Left cardiac atrium (tissue), 4 donors: ENCODE results near the gene TBX3. TPM values are rescaled to one million over a fixed set of nuclear protein-coding genes. Genes with fewer than 3 reads are reported as not detected.

Experiments
- ATAC-seq, 2 donors: fragments of 200-7000 bp; cut with Tn5 transposase; one replicate each; pipeline ENCODE4 v1.9.1; 2020; ENCODE audit warnings: mild to moderate bottlenecking in 2 of 2, moderate library complexity in 2 of 2
- DNase-seq: peaks from one replicate; pipeline ENCODE4 v3.0.0-alpha.2; 2020
- intact Hi-C, 2 donors: fragments of 100-400 bp; cut with DNase I; formaldehyde crosslinking; loops; one replicate each; pipeline versions ENCODE4 v1.14.1 to v1.15.1; 2022 to 2023
- total RNA-seq, 2 donors: library from RNA; stranded (reverse); fragmentation: NEBNext Ultra II Directional; extraction: Animal tissue kit (Norgen Biotek cat#: 25700); gene quantifications; one replicate each; pipeline ENCODE4 v1.2.1, GENCODE V29; 2021
- donor health status: DM: no; HTN: yes; CAD: no.
- donor health status: DM: no; HTN: yes; CAD: no; lungs with severe emphysema.
- donor health status: DM: yes; HTN: yes; CAD: no.
- donor health status: Dilated cardiomyopathy.

The TBX3 gene
- total RNA-seq, 2 donors from 2014 or later = 7.7 to 14.3 TPM

DNA sequence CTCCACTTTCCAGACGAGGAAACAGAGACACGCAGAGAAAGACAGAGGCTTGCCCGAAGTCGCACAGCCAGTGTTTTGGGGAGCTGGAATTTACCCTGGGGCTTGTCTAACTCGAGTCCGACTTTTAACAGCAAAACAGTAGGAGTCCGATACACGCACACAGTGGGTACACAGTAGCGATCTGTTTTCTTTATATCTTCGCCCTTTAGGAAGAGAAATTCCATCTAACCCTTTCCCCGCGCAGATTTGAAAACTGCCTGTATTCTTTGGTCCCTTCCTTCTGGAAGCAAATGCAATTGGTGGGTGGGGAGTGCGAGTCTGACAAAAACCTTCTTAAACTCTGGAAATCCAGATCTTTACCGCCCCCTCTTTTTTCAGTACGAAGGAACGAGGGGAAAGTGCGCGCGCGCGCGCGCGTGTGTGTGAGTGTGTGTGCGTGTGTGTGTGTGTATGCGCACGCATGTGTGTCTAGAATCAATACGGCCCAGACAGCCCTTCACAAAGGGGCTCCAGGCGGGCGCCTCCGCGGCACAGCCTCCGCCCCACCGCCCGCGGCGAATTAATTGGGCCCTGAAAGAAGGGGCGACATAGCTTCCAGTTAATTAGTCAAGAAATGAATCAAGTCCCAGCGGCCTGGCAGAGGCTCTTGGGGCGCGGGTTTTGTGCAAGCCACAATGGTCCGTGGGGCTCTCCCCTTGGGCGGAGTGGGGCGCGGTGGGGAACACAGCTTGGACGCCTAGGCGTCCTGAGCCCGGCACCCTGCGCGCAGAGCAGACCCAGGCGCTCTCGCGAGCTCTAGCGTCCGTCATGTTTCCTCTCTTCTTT lies 14.0 kb upstream of the TBX3 start:
- intact Hi-C loops = no loop called here
- no peak for DNase-seq
- ATAC-seq = no peak

DNA sequence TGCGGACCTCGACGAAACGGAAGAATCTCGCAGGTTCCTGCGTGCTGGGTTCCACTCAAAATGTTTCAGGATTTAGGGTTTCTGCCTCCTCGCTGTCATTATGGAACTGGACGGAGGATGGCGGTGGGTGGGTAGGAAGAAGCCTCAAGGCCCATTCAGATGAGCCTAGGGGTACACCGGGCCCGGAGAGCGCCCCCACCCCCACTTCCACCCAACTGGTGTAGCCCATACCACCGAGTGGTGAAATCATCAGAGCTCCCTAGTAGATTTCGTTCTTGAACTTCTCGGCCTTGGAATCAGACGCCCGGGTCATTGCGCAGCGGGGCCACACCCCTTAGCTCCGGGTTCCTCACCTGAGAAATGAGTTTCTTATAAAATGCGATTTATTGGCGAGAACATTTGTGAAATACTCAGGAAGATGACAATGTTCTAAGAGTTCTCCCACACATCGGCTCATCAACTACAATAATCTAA lies 13.3 kb upstream of the TBX3 start:
- intact Hi-C loops = no loop called here
- no peak for DNase-seq
- ATAC-seq = no peak

DNA sequence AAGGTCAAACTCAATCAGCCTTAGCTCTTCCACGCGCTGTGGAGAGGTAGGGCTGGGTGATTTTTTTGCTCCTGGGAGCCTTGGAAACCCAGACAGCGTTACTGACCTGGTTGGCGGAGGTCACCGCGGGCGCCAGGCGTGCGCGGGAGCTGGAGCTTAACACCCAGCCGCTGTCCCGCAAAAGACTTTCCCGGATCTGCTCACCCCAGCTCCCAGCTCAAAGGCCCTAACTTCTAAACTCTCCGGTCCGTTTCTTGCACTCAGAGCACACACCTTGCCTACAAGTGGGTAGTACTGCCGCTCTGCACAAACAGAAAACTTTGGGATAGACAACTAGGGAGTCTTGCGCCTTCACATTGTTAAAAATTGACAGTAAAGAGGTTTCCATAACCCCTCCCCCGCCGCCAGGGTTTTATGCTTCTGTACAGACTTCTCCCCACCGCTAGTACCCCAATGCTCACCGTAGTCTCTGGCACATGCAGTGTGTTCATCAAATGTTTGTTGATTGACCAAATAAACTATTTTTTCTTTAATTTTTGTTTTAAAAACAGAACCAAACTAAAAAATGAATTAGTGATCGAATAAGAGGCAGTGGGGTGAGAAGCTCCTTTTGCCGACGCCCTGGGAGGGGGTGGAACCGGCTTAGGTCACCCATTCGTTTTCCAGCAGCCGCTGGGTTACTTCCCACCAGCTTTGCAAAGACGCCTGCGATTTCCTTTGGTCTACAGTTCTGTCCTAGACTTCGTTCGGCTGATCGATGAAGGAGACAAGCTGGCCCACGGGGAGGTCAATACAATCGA lies 12.7 kb upstream of the TBX3 start:
- no peak for ATAC-seq
- intact Hi-C loops = no loop called here
- DNase-seq = no peak

DNA sequence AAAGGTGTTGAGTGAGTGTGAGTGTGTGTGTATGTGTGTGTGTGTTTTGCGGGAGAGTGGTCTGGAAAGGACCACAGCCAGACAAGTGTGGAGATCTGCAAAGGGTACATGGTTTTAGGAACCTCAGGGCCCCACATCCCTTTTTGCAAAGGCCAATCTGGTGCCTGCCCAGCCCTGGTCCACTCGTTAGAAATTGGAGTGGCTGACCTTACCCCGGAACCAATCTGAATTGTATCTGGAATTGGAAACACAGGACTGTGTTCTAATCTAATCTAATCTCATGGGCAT lies 11.3 kb upstream of the TBX3 start:
- DNase-seq (no peak), ATAC-seq (no peak)
- intact Hi-C loops = no loop called here

DNA sequence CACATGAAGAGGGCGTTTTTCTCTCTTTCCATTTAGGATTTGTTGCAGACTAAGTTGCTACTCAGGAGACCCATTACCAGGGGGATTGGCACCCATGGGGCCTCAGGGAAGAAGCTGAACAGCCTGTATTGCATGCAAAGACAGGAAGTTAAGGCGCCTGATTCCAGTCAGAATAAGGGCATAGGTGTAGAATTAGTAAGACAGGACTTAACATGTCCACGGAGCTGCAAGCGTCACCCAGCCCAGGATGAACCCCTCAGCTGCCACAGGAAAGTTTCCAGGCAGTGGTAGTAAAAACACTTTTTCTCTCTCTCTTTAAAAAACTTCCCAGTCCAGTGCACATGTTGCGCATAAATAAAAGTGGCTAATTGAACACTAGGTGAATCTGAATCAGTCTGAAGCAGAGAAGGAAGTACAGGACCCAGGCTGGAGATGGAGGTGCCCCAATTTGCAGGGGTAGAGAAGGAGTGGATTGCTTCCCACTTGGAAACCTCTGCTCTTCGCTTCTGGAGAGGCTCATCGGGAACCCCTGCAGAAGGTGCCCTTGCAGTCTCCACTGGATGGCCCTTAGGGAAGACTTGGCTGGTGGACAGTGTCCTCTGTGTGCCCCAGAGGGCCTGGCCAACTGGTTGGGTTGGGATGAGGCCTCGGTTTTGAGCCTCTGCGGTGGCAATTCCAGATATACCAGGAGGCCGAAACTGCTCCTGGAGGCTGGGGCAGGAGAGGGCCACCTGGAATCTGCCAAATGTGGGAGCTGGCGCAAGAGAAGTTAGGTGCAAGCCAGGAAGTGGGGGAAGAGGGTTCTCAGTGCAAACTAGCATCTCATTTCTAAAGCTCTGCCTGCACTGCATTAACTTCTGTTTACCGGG lies 10.7 kb upstream of the TBX3 start:
- intact Hi-C loops = no loop called here
- ATAC-seq (no peak), DNase-seq (no peak)

DNA sequence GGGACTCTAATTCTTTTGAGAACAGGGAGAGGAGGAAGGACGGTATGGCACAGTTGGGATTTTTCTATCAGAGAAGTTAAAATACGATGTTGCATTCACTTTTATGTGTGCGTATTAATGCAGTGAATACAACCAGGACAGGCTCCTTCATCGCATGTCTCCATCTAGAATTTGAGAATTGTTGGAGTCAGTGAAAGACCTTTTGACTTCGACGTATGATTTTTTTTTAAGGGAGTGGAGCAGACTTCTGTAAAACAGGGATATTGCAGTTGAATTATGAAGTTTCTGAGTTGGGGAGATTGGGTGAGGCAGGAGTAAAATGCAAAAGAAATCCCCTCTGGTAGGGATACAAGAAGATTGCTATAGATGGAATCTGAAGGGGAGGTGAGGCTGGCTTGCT lies 9.6 kb upstream of the TBX3 start:
- intact Hi-C loops = no loop called here
- no peak for DNase-seq
- ATAC-seq = no peak

DNA sequence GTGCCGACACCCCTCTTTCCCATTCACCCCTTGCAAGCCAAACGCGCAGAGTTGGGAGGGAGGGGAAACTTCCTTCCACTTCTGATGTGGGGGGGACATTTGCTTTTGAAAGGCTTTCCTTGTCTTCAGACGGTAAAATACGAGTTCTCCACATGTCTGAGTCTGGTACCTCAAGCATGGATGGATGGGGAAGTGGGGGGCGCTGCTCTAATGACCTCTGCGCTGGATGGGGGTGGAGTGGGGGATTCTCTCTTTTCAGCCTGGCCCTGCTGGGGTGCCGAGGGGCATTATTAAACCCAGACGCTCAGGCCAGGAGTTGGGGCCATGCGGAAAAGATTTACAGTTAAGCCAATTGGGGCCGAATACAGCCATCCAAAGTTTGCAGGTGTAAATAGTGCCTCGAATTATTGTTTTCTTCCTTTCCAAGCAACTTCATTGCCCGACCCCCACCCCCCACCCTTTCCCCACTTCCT lies 9.1 kb upstream of the TBX3 start:
- ATAC-seq = no peak
- intact Hi-C loops = no loop called here
- DNase-seq = no peak

DNA sequence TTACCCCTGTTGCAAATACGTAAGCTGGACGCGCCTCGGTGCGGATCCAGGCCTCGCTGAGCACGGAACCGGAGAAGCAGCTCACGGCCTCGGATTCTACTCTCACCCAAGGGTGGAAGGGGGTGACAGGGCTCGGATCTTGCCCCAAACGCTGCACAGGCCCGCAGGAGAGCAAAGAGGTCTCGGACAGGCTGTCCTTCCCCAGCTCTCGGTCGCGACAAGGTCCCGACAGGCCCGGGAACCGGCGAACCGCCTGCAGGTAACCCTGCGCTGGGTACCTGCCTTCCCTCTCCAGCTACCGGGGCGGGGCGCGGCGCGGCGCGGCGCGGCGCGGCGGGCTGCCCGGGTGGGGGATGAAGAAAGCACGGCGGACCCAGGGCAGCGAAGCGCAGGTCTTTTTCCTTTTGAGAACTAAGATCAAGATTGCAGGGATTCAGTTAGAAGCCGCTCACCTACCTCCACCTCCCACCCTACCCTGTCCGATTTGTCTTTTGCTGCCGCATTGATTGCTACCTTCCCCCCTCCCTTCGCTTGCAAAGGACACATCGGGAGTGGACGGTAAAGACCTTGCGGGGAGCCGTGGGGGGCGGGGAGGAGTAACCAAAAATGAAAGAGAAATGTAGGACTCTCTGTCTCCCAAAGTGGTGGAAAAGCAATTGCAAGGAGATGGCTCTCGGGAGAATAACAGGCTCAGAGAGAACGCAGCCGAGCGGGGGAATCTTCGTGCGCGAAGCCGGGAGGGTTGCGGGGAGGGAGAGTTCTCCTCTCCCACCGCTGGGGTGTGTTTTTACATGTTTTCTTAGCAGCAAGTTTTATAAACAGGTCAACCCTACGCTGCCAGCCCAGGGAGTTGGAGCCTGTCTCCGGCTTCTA lies 8.4 kb upstream of the TBX3 start:
- DNase-seq (no peak), ATAC-seq (no peak)
- intact Hi-C loops = no loop called here

DNA sequence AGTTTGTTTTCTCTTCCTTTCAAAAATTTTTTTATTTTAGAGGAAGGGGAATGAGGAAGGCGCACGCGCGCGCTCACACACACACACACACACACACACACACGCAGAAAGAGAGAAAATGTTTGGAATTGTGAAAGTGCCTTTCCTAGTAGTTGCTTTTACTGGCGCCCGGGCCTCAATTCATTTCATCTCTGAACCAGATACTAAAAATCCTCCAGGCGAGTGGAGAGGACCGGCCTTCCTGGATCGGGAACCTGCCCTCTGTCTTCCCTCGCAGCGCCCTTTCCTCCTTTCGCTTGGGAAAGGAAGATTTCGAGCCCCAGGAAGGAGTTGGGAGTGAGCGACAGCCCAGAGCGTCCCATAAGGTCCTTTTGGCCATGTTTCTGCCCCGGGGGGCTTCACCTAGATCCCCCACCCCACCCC lies 7.8 kb upstream of the TBX3 start:
- intact Hi-C loops = no loop called here
- ATAC-seq = no peak
- DNase-seq = no peak

DNA sequence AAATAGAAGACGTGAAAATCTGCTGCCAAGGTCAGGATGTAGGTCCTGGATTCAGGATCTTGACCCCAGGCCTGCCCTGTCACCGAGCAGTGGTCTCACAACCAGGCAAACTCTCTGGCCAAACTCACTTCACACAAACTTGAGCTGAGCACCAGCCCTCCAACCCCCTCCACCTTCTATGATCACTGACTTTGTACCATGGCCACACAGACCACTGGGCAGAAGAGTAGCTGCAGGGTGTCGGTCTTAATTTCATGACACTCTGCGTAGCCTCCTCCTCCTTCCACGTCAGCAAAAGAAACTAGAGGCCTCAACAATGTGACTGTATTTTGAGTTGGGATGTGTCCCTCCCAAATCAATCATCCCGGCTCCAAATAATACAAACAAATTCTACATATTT lies 7.2 kb upstream of the TBX3 start:
- intact Hi-C loops = no loop called here
- ATAC-seq (no peak), DNase-seq (no peak)

DNA sequence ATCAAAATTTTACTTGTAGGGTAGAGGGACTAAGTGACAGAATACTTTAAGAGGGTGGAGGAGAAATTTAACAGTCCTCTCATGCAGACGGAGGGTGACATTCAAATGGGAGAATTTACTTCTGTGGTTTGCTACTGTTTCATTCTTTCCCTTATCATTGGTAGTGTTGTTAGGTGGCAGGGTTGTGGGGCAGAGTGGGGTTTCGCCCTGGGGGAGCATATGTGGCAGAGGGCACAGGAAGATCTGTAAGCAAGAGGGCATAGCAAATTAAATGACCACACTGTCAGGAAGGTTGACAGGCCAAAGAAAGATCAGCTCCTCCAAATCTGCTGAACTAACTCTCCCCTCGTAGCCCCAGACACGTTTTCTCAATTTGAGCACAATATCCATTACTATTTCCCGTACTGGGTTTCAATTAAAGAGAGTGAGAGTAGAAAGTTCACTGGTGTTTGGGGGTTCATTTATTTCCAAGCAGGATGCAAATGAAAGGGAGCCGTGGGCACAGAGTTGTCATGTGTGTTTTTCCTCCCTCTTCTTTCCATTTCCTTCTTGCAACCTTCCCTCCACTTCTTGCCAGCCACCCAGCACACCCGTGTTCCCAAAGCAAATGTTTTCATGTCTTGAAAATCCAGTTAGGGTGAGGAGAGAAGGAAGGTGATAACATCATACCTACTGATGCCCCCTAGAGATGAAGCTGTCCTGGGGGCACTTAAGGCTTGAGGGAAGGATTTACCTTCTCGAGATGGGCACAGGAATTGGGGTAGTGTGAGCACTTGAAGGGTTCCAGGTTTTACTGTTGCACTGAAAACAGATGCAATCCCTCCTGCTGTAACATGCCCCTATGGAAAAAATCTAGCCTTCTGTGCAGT lies 6.5 kb upstream of the TBX3 start:
- DNase-seq (no peak), ATAC-seq (no peak)
- intact Hi-C loops = no loop called here

DNA sequence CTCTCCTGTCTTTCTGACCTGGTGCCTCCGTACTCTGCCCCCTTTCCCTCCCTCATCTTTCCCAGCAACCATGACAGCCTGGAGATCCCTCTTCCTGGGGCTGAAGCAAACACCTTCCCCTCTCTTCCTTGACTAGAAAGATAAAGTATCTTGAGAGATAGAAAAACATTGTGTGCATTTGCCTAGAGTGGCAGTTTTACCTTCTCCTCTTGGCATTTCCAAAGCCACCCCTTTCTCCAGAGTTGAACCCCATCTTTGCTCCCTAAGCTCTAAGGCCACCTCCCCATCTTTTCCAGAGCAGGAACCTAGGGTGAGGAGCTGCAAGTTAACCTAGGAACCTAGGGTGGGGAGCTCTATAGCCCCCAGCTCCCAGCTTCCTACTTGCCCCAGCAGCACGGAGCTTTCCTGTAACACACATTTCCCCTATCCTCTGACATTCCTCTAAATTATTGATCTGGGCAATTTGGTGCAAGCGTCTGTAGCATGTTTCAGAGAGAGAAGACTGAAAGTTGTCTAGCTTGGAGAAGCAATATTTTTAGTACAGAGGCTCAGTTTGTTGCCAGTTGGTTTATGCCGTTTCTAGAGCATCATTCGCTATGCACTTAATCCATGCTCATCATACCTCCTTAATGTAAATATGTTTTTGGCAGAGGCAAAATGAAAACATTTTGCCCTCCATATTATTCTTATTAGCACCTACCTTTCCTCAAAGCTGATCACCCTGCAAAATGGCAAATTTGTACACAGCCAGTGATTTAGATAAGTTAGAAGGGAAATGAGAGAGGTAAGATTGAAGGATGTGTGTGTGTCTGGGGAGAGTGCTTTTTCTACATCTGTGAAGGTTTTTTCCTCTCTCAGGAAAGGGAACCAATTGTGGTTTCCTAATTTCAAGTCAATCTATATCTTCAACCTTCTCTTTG lies 5.4 kb upstream of the TBX3 start:
- ATAC-seq (no peak), DNase-seq (no peak)
- intact Hi-C loops = loop anchor here in 1 of 2 donors (10.0 kb wide), 1 partner anchor 645 kb away; no protein-coding TSS in a partner anchor

DNA sequence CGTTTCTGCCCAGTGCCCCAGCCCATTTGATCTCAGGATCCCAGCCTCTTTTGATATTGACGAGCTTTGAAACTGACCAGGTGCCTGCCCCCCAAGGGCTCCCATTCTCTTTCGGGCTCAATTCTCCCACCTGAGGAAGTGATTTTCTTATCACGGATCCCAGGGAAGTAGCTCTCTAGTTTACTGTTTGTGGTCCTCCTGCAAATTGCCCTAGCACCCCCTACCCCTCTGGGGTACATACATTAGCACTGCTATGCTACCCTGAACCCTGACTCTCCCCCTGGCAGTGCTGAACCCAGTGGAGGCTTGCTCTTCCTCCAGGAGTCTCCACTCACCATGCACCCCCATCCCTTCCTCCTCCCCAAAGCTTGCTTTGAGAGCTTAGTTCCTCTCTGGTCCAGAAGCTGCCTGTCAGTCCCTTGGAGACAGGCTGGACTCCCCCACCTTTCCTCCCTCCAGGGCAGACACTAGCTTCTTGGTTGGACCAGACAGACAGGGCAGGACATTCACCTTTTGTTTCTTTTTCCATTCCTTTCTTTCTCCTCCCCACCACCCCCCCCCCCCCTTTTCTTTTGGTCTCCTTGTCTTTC lies 4.4 kb upstream of the TBX3 start:
- intact Hi-C loops = loop anchor here in 1 of 2 donors (10.0 kb wide), 1 partner anchor 646 kb away; no protein-coding TSS in a partner anchor
- no peak for DNase-seq
- ATAC-seq = no peak

DNA sequence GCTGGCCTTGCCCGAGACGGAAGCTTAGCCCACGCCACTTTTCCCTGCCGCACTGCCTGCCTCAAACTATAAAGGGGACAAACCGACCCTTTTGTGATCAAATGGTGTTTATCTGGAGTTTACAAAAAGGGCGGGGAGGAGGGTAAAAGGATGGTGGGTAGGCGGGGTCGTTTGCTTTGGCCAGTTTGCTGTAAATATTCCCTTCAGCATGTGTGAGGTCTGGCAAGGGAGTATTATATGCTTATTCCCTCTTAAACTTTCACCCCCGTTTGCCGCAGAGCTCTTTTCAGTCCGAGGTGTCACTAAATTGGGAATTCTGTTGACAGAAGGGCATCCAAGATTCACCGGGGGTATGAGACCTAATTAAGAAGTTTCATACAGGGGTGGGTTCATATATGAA lies 3.8 kb upstream of the TBX3 start:
- ATAC-seq (no peak), DNase-seq (no peak)
- intact Hi-C loops = loop anchor here in 1 of 2 donors (10.0 kb wide), 1 partner anchor 647 kb away; no protein-coding TSS in a partner anchor

DNA sequence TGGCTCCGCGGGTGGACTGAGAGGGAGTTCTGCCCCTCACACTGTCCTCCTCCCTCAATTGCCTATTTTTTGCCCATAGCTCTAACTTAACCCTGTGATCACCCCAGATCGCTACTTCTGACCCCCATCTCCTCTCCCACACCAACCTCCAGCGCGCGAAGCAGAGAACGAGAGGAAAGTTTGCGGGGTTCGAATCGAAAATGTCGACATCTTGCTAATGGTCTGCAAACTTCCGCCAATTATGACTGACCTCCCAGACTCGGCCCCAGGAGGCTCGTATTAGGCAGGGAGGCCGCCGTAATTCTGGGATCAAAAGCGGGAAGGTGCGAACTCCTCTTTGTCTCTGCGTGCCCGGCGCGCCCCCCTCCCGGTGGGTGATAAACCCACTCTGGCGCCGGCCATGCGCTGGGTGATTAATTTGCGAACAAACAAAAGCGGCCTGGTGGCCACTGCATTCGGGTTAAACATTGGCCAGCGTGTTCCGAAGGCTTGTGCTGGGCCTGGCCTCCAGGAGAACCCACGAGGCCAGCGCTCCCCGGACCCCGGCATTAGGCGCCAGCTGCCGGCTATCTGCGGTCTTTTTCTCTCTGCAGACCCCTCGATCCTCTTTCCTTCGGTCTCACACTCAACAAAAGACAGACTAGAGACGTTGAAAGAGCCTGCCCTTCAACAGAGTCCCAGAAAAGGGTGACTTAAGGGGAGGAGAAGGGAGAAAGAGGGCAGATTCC lies 3.0 kb upstream of the TBX3 start:
- DNase-seq (no peak), ATAC-seq (no peak)
- intact Hi-C loops = loop anchor here in 1 of 2 donors (10.0 kb wide), 1 partner anchor 648 kb away; no protein-coding TSS in a partner anchor
